HG03159 (cell line): ENCODE measurements around the gene GDF11.

Source experiments
- ATAC-seq: cut with Tn5 transposase; IDR thresholded peaks from one replicate; pipeline ENCODE4 v1.9.1; 2021; ENCODE audit warnings: mild to moderate bottlenecking, moderate library complexity; ENCODE audit not compliant: unreplicated experiment

The GDF11 gene

DNA sequence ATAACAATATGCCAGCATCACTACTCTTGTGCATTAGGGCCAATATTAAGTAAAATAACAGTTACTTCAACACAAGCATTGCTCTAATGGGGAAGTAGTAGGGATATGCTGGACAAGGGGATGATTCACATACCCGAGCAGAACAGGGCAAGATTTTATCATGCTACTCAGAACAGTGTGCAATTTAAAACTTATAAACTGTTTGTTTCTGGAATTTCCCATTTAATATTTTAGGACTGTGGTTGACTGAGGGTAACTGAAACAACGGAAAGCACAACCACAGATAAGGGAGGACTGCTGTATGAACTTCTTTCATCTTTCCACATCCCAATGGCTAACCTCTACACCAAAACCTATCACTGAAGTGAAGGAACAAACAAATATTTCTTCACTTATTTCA is 37.8 kb downstream of the GDF11 start:
- no peak for ATAC-seq

DNA sequence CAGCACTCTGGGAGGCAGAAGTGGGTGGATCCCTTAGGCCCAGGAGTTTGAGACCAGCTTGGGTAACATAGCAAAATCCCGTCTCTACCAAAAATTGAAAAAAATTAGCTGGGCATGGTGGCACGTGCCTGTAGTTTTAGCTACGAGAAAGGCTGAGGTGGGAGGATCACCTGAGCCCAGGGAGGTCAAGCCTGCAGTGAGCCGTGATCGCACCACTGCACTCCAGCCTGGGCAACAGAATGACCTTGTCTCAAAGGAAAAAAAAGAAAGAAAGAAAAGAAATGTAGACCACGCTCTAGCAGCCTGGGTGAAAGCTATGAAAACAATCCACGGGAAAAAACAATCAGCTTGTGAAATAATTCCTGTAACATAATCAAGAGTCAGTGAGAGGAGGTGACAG is 45.6 kb downstream of the GDF11 start:
- ATAC-seq: no peak

DNA sequence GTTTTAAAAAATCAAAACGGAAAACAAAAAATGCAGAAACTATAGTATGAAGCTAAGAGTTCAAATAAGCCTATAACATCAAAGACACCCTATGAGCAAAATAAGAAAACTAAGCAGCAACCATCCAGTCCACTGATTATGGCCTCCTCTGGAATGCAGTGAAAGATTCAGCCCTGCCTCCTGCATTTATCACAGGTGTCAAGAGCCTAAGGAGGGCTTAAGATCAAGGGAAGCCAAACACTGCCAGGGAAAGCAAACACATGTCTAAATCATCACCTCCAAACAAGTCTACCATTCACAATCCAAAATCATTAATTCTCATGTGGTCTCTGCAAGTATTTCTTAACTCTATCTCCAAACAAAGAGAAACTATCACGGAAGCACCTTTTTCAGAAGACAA is 46.2 kb downstream of the GDF11 start:
- ATAC-seq: no peak

DNA sequence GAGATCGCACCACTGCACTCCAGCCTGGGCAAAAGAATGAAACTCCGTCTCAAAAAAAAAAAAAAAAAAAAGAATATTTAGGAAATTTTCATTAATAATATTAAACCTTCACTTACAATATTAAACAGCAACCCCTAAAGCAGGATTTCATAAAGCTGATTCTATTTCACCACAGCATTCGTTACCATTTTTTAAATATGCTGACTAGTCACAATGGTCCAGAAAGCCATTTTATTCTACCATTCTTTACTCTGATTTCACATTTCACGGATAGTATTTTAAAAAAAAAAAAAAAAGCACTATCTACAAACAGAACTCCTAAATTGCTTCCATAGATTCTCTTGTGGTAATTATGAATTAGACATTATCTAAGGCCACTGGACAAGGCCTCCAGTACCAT is 47.0 kb downstream of the GDF11 start:
- no peak for ATAC-seq

DNA sequence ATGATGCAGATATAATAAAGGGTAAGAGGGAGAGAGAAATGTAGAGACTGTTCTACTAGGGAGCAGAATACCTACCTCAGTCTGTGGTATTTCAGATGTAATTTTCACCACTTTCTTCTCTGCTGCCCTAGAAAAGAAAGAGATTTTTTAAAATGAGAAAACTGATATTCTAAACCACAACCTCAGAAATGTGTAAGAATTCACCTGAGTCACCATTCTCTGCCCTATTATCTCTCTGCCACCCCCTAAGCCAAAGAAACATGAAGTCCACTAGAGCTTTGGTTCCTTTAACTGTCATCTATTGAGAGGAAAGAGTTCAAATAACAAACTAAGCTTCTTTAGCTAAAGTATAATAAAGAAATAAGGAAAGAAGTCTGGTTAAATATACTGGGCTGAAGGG is 53.0 kb downstream of the GDF11 start:
- ATAC-seq: no peak

DNA sequence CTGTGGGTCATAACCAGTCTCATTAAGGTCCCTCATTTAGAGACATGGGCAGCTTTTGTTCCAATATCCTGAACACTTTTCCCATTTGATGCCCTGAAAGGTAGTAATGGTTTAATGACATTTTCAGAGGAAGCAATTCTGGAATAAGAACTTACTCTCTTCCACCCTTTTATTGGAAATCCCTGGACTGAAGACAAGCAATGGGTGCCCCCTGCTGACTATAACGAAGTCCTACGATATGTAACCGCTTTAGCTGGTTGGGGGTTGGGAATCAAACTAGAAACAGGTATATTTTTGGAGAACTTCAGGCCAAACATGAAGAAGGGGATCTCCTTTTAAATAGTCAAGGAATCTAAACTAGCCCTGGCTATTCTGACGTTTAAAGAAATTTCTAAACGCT is 54.1 kb downstream of the GDF11 start:
- ATAC-seq: no peak

DNA sequence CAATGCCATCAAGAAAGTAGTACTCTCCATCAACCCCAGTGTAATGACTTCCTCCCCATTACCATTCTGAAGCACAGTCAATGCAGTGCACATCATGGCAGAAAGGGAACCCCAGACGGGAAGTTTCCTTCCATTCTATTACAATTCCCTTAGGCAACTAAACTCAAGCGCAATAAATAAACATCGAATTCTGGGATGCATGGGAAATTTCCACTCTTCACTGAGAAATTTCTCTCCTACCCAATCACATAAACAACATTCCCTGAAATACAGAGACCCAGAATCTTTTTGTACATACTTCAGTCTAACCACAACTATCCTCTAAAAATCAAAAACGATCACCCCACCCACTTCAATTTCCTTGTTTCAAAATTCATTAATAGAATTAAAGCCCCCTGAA is 54.6 kb downstream of the GDF11 start:
- no peak for ATAC-seq
